SKM-1 (cell line): ENCODE data around the gene LCP2.

ENCODE experiments used
- DNase-seq: peaks from one replicate; lab custom pipeline; 2025; ENCODE audit not compliant: unreplicated experiment; lab: John Stamatoyannopoulos, UW

The LCP2 gene

DNA sequence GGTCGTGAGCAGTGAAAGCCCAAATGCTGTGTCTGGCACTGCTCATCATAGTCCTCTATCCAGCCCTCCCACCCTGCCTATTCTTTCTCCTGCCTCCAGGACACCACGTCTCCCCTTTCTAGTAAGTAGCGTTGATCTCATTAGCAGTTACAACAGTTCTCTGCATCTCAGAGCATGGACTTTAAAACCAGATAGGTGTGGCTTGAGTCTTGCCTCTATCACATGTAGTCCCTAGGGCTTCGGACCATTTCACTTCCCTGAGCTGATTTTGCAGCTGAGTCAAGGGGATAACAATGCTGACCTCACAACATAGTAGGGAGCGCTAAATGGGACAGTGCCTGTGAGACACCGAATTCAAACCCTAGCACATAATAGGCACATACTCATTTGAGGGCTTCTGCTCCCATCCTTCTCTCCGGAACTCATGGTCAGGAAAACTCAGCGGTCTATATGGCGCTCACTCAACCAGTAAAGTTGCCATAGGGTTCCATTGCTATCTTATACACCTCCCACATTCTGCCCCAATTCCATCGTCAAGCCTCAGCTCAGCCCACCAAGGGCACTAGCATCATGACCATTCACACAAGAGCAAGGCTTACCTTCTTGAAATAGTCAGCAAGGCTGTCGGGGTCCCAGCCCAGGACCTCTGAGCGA is 515 bp downstream of the LCP2 start:
- DNase-seq, result no peak

DNA sequence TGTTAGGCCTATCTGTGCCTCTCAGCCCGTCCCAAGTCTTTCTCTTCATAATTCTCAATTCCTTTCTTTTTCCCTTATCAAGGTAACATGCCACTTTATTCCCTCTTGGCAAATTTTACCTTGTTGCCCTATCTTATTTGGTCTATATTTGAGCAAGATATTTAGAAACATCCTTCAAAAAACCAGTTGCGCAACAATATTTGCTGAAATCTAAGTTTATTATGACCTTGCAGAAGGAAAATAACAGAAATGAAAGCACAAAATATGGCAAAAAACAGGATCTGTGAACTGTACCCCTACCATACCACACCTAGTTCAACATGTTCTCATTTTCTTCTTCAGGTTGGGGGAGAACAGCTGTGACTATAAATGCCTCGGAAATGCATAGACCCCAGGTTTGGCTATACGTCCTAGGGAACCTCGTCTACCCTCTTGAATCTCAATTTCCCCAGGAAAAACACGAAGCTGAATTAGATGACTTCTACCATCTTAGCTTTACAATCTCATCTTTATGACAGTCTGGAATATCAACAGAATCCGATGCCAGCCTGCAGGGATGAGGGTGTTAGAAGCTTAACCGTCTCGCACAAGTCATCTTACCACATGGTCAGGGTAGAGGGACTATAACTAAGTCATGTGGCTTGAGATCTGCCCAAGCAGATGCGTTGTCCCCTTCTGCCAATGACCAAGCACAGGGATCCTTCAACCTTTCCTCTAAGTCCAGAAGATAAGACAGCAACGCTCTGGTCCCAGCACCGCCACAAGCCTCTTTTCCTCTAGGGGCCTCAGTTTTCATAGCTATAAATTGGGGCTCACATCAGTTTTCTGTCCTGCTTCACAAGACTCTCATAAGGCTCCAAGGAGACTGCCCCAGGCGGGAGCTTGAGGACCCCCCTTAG is 1.3 kb downstream of the LCP2 start:
- DNase-seq, result no peak

DNA sequence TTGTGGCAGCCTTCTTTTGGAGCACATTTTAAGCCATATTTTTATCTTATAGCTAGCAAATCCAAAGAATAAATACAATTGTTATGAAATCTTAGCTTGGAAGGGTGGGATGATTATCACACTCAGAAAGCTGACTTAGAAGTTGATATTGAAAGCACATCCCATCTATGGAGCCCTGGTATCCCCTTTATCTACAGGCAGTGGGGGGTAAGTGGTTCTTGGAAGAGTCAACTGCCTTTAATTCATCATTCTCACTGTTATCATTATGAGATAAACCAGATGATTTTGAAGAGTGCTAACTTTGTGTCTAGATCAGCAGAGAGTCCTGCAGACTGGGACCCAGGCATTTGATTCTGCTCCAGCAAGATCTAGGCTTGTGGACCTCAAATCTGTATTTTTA is 3.0 kb downstream of the LCP2 start:
- DNase-seq, result no peak

DNA sequence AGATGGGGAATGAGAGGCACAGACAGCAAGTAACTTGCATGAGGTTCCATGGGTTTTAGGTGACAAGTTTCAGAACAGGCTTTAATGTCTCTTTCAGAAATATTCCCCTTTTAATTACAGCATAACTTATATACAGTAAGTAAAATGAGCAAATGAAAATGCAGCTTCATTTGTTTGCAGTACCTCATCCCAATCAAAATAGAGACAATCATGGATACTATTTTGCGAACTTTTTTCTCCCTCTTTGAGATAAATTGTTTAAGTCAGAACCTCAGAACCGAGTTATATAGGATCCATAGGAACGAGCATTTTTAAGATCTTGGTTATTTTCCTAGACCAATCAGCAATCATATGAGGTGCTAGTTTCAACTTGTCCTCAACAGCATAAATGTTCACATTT is 3.5 kb downstream of the LCP2 start:
- DNase-seq, result no peak

DNA sequence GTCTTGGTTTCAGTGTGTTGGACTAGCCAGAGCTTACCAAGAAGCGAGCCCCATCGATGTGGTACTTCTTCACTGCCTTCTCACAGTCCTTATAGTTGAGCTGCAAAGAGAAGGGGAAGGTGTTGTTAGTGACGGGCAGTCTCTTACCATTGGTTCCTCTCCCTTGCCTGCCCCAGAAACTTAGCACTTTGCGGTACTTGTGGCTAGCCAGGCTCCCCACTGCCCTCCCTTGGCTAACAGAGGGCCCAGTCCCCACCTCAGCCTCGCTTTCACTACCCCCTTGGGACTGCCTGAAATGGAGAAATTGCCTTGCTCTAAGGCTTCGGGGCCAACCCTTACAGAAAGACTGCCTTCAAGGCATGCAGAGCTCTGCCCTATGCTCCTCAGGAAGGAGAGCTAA is 4.3 kb downstream of the LCP2 start:
- peak; percentile 99 for DNase-seq

DNA sequence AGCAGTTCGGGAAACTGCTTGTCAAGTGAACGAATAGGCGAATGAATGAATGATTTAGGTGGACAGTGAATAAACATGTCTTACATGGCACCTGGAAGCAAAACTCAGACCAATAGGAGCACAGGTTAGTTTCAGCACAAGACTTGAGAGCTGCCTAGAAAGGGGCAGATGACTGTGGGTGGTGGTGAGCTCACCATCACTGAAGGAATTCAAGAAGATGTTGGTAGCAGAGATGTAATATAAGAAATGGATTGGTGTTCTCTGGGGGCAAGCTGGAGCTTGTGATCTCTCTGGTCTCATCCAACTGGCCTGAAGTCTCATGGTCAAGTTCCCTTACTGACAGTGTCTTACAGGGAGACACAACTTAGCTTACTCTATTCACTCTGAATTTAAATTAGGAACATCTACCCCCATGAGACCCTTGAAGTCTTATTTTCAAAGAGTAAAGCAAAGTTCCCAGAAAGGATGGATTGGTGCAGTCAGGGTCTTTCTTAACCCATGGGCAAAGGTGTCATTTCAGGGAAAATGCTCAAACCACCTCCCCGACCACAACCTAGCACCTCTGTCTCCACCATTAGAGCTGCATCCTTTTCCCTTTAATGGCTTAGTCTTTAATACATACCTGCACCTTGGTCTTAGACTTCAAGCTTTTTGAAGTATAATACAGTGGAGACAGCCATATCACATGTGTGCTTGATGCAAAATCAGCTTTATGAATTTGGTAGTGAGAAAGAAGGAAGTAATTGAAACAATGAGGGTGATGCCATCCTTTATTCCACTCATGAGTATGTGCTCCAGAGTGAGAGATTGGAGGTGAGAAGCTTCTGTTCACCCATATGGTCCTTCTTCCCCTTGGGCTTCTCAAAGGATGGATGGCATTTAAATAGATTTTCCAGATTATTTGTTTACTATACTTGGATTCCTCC is 5.1 kb downstream of the LCP2 start:
- no peak for DNase-seq

DNA sequence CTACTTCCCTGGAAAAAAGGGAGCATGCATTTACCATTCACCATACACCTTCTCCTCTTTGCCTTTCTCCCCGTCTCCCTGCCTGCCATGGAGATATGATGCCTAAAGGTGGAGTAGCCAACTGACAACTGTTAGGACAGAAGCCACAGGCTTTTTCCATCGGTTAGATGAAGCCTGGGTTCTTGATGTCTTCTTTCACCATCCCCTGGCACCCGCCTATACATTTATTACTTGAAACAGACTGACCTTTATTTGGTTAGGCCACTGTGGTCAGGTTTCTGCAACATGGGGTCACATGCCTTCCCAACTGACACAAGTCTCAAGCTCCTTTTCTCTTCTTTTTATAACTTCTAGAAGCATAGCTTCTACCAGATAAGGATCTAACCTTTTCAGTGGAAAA is 7.1 kb downstream of the LCP2 start:
- no peak for DNase-seq

DNA sequence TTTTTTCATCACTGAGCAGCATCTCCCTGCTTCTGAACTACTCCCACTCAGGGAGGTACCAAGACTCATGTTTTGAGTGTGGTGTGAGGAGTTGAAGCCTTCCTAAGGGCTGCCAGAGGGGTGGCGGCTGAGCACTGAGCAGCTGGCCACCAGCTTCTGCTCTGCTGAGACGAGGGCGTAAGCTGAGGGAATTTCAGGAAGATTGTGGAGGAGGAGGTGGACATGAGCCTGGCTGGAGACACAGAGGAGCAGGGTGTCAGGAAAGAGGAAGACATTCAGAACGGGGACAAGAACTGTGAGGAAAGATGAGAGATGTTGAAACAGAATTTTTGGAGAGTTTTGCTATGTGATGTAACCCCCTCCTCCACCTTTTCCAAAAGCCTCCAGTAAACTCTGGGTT is 7.8 kb downstream of the LCP2 start:
- DNase-seq, result peak; percentile 70

DNA sequence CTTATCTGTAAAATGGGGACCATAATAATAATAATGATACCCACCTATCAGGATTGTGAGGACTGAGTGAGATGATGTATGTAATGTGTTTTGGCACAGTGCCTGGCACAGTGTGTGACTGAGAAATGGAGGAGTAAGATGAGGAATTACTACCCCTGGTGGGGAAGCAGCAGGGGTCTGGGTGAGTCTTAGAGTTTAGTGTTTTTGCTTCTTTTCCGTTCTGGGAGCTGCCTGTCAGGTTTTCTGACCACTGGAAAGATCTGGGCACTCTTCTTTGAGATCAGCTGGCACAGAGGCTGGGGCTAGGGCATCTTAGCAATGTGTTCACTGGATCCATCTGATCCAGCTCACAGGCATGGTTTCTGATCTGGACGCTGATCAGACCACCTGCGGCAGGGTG is 8.5 kb downstream of the LCP2 start:
- no peak for DNase-seq

DNA sequence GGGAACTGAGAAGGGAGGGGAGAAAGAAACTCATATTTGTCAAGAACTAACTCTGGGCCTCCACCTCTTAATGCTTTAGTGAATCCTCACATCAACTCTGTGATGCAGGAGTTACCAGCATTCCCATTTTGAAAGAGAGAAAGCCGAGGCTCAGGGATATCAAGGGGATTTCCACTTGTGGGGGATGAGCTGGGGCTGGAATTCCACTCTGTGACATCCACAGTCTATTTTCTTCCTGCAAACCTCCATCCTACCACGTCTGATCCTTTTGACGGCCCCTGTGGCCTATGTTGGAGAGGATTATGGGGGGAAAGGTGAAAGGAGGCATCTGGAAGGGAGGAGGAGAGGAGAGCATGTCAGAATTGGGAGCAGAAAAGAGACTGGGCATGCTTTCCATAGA is 9.0 kb downstream of the LCP2 start:
- no peak for DNase-seq

DNA sequence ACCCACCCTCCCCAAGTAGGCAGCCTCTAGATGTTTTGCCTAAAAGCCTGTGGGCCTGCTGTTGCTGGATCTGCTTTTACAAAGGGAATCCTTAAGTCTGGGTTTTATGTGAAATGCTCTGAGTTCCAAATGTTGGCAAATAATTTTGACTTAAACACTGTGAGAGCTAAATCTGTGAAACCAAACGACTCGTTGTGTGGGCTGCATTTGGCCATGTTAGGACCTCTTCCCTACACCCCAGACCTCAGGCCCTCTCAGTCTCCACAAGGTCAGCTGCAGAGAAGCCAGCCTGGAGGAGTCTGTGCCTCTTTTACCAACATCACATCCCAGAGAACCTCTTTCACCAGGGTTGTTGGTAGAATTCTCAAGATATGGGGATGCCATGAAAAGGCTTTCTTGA is 9.4 kb downstream of the LCP2 start:
- no peak for DNase-seq

DNA sequence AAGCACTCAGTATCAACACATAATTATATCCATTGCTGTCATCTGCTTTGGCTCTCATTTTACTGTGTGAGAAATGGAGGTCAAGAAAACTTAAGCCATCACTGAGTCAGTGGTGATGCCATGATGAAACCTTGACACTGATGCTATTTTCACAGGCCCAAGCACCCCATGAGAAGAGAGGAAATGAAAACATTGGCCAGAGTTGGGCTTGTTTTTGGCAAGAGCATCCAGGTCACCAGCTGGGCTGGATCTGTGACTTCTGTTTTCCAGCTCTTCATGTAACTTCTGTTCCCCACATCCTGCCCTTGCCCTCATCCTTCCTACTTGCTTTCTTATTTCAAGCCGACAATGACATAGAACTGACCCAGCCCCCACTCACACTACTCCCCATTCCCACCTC is 10.0 kb downstream of the LCP2 start:
- DNase-seq, result peak; percentile 44

DNA sequence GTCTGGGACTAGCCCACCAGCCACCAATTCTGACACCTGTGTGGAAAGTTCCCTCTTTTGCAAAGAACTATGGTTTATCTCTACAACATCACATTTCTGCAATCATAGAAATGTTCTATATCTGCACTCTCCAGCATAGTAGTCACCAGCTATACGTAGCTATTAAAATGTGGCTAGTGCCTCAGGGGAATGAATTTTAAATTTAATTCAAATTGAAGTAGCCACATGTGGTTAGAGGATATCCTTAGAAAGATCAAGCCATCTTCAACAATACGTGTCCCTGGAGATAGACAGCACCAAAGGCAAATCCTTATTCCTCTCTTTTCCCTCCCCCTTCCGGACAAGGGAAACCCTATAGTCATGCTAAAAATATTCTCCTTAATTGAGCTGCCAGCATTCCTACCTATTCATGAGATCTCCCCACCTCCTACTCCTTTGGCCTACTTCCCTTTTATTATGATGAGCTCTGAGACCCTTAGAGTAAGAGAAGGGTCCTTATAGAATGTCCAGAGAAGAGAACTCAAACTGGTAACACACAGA is 11.1 kb downstream of the LCP2 start:
- no peak for DNase-seq

DNA sequence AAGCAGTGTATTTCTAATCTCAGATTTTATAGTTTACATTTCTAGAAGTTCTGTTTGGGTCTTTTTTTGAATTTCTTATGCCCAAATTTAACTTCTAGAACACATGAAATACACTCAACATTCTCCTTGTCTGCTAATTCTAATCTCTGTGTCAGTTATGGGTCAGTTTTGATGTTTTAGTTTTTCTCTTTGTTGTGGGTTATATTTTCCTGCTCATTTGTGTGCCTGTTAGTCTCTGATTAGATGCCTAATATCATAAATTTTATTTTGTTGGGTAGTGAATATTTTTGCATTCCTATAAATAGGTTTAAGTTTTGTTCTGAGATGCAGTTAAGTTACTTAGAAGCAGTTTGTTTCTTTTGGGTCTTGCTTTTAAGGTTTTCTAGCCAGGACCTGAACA is 12.4 kb downstream of the LCP2 start:
- no peak for DNase-seq

DNA sequence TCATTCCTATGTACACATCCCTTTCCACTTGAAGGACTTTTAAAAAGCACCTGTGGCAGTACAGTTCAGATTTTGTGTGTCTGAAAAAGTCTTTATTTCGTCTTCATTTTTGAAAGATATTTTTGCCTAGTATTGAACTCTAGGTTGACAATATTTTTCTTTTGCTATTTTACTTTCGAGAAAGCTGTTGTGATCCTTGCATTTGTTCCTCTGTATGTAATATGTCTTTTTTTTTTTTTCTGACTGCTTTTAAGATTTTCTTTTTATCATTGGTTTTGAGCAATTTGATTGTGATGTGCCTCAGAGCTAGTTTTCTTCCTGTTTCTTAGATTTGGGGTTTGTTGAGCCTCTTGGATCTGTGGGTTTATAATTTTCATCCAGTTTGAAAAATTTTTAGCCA is 13.3 kb downstream of the LCP2 start:
- no peak for DNase-seq

DNA sequence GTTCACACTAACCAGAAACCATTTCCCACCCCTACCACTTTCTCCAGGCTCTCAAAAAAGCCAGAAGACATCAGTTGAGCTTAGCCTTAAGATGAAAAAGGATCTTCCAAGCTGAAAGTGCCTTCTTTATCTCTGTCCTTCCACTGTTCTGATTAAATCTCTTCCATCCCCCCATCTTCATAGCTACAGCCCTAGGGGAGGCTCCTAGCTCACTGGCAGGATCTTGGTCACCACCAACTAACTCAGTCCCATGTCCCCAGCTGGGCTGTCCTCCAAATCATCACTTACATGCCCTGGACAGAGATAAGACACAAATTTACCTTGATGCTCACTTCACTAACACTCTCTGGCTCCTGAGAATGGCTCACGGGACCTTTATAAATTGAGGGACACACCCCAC is 14.3 kb downstream of the LCP2 start:
- no peak for DNase-seq

DNA sequence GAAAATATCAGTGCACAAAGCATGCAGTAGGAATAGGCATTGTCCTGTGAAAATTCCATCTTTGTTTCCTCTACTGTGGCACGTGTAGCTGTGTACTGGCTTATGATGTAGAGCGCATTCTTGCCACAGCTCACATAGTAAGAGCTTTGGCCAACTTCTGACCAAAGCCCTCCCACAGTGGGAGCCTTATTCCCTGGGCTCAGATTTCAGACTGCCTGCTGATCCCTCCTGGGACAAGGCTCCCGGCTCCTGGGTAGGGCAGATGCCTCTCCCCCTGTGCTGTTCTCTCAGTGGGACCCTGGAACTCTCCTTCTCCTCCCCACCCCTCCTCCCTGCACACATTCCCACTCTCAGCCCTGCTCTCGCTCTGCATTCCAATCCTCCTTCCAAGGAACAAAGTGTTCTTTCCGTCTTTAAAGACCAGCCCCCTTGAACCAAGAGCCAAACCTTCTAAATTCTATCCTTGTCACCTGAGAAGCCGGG is 17.5 kb downstream of the LCP2 start:
- no peak for DNase-seq

DNA sequence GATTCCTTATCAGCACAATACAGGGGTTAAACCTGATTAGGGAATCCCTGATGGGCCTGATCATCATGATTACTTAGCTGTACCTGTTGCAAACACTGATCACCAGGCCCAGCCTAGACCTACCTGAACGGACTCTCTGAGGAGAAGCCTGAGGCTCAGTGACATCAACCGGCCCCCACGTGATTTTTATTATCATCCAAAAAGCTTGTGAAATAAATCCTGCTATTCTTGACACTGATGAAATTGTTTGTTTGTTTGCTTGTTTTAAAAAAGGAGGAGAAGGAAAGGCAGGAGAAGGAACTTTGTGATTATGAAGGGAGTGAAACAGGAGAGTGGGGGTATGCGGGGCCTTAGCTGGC is 18.1 kb downstream of the LCP2 start:
- no peak for DNase-seq

DNA sequence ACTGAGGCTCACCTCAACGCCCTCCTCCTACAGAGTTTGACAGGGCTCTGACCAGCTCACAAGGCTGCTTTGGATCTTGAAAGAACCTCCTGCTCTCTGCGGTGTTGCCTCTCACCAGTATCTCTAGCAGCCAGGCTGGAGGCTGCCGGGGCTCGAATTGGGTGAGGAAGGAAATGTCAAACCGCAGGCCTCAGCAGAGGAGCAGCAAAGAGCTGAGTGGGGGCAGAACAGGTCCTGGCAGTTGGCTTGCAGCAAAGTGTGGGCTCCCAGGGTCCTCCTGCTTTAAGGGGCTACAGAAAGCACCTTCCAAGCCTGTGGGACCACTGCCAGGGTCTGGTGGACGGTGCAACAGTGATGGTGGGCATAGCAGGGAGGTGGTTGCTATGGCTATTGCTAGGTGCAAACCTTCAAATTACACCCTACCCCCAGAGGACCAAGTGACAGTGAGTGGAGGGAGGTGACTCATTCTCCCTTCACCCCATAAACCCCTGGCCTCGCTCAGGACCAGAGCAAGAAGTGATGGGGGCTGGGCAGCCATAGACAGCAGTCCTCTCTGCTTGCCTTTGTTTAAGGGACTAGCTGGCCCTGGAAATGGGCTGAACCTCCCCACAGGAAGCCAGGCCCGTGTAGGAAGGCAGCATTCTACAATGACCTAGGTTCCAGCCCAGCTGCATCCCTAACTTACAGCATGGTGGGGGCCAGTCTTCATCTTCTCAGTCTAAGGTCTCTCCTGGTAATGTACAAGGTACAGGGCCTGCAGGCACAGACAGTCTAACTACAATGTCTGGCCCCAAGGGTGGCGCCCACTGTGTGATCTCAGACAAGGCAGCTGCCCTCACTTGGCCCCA is 18.7 kb downstream of the LCP2 start:
- DNase-seq, result peak; percentile 95

DNA sequence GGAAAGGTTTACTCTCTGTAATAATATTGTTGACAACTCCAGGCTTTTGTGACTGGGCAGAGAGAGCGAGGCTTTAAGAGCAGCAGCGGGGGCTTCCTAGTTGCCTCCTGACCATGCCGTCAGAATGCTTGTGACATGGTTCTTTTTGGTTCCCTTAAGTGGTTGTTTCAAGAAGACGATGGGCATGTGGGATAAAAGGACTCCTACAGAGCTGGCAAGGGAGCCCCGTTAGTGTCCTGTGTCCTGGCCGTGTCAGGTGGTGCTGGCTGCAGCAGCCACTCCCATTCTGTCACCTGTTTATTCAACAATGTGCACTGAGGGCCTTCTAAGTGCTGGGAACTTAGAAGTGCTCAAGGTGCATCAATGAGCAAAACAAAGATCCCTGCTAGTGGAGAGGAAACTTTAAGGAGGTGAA is 19.7 kb downstream of the LCP2 start:
- DNase-seq, result no peak
